GM18526 (cell line): Measurements from ENCODE around the gene WRNIP1.

ENCODE experiments used
- POLR2A ChIP-seq: IDR thresholded peaks from 3 replicates; pipeline ENCODE4 v1.6.1; 2011; ENCODE audit not compliant: insufficient read length; ENCODE audit errors: extremely low read depth

WRNIP1 gene

DNA sequence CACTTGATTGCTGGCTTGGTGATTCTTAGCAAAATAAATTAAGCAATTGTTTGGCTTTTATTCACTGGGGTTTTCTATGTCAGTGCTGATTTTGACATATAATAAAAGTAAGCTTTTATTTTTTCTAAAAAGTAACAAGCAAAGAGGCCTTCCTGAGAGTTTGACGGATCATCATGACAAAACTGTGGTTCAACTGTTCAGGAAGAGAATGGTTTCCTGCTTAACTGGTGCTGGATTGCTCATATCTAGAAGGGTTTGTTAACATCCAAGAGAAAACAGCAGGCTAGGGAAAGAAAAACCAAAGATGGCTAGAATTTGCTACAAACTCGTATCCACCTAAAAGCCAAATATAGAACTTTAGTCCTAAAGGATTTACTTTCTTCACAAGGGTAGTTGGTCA, 55.2 kb downstream of the WRNIP1 start:
- no peak for TF ChIP-seq POLR2A

DNA sequence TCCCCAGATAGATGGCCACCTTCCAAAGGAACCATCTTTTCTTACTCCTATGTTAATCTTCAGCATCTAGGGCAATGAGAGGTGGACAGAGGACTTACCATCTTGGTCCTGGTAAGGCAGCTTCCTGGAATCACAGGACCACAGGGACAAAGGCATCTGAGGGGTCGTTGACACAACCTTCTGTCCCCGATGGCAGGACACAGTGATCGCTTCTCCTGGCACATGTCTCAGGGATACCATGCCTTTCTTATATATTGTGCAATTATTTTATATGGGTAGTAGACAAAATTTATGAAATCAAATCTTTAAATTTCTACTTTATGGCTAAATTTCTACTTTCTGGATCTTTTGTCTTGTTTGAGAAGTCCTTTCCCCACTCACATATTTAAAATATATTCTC, 56.4 kb downstream of the WRNIP1 start:
- no peak for TF ChIP-seq POLR2A

DNA sequence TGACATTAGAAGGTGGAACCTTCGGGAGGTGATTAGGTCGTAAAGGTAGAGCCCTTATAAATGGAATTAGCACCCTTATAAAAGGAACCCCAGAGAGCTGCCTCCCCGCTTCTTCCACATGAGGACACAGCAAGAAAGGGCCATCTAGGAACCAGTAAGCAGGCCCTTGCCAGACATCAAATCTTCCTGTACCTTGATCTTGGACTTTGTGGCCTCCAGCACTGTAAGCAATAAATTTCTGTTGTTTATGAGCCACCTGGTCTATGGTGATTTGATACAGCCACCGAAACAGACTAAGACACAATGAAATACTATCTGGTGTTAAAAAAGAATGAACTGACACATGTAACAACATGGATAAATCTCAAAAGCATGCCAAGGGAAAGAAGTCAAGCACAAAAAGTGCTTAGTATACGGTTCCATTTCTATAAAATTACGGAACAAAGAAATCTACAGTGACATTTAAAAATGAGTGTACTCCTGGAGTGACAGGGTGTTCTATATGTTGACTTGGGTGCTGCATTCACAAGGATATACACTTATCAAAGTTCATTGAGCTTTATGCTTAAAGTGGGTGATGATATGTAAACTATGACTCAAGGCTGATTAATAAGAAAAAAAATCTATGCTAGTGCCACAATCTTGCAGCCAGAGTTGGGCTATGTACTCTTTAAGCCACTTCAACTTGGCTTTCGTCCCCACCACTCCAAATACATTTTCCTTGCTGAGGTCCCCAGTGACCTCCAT, 58.1 kb downstream of the WRNIP1 start:
- no peak for TF ChIP-seq POLR2A

DNA sequence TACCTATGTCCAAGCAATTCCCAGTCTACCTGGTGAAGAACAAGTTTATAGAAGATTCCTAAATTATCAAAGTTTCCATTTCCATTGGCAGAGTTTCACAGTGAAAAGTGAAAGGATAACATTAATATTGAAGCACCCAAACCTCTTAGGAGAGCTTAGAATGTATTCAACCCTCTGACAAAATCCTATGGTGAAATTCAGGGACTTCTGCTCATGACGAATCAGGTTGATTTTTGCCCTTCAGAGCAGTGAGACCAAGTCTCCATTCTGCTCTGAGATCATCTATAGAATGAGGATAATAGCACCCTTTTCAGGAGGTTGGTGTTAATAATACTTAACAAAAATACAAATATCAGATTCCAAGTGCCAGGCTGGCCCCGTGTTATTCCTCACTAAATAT, 60.9 kb downstream of the WRNIP1 start:
- TF ChIP-seq POLR2A: no peak

DNA sequence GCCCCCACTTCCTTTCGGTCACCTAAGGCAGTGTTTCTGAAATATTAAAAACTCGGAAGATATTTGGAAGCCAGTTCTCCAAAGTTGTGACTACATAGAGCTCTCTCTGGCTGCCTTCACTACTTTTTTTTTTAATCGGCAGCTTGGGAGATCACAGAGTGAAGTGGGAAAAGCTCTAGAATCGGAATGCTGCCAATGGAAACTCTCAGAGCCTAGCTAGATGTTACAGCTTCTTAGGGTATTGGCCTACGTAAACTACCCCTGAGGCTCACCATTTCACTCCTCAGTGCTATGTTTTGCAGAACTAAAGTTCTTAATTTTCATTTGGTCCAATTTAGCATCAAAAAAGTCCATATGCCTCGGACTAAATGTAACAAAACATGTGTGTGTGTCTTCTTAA, 61.9 kb downstream of the WRNIP1 start:
- no peak for TF ChIP-seq POLR2A

DNA sequence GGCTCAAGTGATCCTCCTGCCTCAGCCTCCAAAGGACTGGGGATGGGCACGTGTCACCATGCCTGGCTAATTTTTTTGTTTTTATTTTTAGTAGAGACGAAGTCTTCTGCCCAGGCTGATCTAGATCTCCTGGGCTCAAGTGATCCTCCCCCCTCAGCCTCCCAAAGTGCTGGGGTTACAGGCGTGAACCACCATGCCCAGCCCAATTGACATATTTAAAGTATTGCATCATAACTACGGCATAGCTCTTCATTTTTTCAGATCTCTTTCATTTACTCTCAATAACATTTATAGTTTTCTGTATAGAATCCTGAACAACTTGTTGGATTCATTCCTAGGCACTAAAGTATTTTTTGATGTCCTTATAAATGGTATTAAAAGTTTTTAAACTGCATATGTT, 63.4 kb downstream of the WRNIP1 start:
- TF ChIP-seq POLR2A: no peak

DNA sequence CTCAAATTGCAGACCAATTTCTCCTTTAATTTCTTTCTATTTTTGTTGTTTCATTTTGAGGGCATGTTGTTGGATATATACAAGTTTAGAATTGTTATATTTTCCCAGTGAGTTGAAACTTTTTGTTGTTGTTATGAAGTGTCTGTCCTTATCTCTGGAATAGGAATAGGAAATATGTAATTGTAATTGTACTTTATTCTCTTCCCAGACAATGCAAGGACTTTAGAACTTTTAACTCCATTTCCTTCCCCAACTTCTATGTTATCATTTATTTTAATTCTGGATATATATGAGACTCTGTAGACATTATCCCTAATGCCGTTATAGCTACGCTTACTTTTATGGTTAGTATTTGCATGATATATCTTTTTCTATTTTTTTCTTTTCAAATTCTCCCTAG, 64.1 kb downstream of the WRNIP1 start:
- TF ChIP-seq POLR2A: no peak

DNA sequence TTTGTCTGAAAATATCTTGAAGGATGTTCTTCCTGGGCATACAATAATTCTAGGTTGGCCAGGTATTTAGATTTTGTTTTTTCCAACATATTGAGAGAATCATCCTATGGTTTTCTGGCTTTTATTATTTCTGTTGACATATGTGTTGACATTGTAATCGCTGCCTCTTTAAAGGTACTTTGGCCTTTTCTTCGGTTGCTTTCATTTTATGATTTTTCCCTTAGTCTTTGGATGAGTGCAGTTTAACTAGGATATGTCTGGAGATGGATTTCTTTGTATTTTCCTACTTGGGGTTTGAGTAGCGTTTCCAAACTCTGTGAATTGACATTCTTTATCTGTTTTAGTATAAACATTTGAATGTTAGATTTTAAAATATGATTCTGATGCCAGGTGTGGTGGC, 65.0 kb downstream of the WRNIP1 start:
- no peak for TF ChIP-seq POLR2A

DNA sequence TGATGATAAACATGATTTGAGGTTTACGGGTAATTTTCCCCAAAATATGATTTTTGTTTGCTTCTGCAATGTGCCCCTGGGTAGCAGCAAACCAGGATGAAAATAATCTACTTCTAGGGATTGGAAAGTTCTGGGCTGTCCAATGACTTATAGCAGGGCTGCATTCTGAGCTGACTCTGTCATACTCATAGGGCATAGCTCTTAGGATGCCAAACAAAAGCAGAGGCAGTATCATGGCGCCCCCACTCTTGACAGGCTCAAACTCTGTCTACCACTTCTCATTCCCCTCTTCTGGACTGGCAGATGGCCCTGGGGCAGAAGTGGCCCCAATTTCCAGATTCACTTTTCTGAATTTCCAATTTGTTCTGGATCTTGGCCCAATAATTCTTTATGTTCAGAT, 66.2 kb downstream of the WRNIP1 start:
- TF ChIP-seq POLR2A: no peak

DNA sequence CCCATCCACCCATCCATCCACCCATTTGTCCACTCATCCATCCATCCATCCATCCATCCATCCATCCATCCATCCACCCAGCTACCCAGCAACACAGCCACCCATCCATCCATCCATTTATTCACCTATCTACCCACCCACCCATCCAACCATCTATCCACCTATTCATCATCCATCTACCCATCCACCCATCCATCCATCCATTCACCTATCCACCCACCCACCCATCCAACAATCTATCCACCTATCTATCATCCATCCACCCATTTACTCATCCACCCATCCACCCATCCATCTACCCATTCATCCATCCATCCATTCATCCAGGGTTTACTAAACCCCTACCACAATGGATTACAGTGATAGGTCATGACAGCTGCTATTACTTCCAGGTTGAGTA, 69.1 kb downstream of the WRNIP1 start:
- TF ChIP-seq POLR2A: no peak
